H1 (cell line): ENCODE data around the gene EPN3. TPM values are rescaled to one million over a fixed set of nuclear protein-coding genes. Genes with fewer than 3 reads are reported as not detected.

Source experiments
- CTCF ChIA-PET: fragments of 300-600 bp; sonication (Branson Sonifier 250); formaldehyde crosslinking; loops from one replicate; lab custom pipeline; 2021; ENCODE audit not compliant: partially characterized antibody; lab: Charles Lee
- POLR2A ChIA-PET: fragments of 300-600 bp; sonication (Branson Sonifier 250); formaldehyde crosslinking; loops from one replicate; lab custom pipeline; 2021; ENCODE audit warnings: inconsistent platforms; ENCODE audit not compliant: partially characterized antibody; lab: Charles Lee
- DNase-seq, 2 experiments: peaks; one replicate each; pipeline versions ENCODE4 v3.0.0 to v3.0.0-alpha.2; 2010 to 2022; ENCODE audit warnings: low spot score in 2 of 2, low read depth in 1 of 2, mixed read lengths in 1 of 2
- FAIRE-seq: peaks from 2 replicates; lab custom pipeline; 2011; peaks lifted over from hg19 to GRCh38; lab: Jason Lieb, UNC
- H2AFZ ChIP-seq: 2 replicates; pipeline ENCODE4 v1.8.1; 2012; ENCODE audit warnings: low read length, inconsistent platforms
- H2AK5ac ChIP-seq: 2 replicates; pipeline ENCODE4 v1.6.1; 2013; ENCODE audit warnings: low read depth, low read length
- H2BK120ac ChIP-seq: replicated peaks from 2 replicates; pipeline ENCODE3; 2013; ENCODE audit warnings: low read depth, low read length, inconsistent platforms
- H2BK12ac ChIP-seq: 2 replicates; pipeline ENCODE4 v1.6.1; 2013; ENCODE audit warnings: low read depth, low read length
- H2BK15ac ChIP-seq: 2 replicates; pipeline ENCODE4 v1.6.1; 2013; ENCODE audit warnings: low read length
- H2BK20ac ChIP-seq: 2 replicates; pipeline ENCODE4 v1.6.1; 2013; ENCODE audit warnings: low read length
- H2BK5ac ChIP-seq: 2 replicates; pipeline ENCODE4 v1.6.1; 2013; ENCODE audit warnings: low read depth, low read length
- H3K14ac ChIP-seq: 2 replicates; pipeline ENCODE4 v1.6.1; 2013; ENCODE audit warnings: inconsistent platforms; ENCODE audit not compliant: insufficient read length
- H3K18ac ChIP-seq: 2 replicates; pipeline ENCODE4 v1.6.1; 2013; ENCODE audit warnings: low read length; ENCODE audit errors: extremely low read depth
- H3K23ac ChIP-seq: 2 replicates; pipeline ENCODE4 v1.6.1; 2013; ENCODE audit warnings: inconsistent platforms; ENCODE audit not compliant: insufficient read length
- H3K23me2 ChIP-seq: 2 replicates; pipeline ENCODE4 v1.6.1; 2013; ENCODE audit warnings: low read depth, low read length
- H3K27ac ChIP-seq: 2 replicates; pipeline ENCODE4 v1.6.1; 2011; ENCODE audit warnings: low read depth, low read length, inconsistent platforms
- H3K27me3 ChIP-seq, 4 experiments: replicated peaks in 1 of 4; 1 replicate in 1 of 4; 2 replicates in 3 of 4; pipeline versions ENCODE4 v1.6.1 to v1.8.1; 2011 to 2013; ENCODE audit warnings: low read length in 3 of 4, mild to moderate bottlenecking in 3 of 4, inconsistent platforms in 2 of 4, mixed read lengths in 2 of 4, moderate library complexity in 1 of 4; ENCODE audit not compliant: control insufficient read depth in 3 of 4, insufficient read depth in 3 of 4; ENCODE audit errors: extremely low read depth in 1 of 4
- H3K36me3 ChIP-seq, 4 experiments: 2 replicates each; pipeline versions ENCODE4 v1.6.1 to v1.8.1; 2011 to 2013; ENCODE audit warnings: mild to moderate bottlenecking in 4 of 4, low read length in 3 of 4, moderate library complexity in 2 of 4, control low read depth in 1 of 4, inconsistent platforms in 1 of 4; ENCODE audit not compliant: insufficient read depth in 4 of 4, control insufficient read depth in 2 of 4
- H3K4ac ChIP-seq: replicated peaks from 2 replicates; pipeline ENCODE3; 2013; ENCODE audit warnings: low read length, low read depth, mixed read lengths, inconsistent platforms; ENCODE audit not compliant: insufficient read length
- H3K4me1 ChIP-seq, 4 experiments: replicated peaks in 1 of 4; 1 replicate in 1 of 4; 2 replicates in 3 of 4; pipeline versions ENCODE4 v1.6.1 to v1.8.1; 2011 to 2013; ENCODE audit warnings: low read length in 3 of 4, inconsistent platforms in 2 of 4, mixed read lengths in 1 of 4; ENCODE audit not compliant: insufficient read depth in 4 of 4, control insufficient read depth in 3 of 4
- H3K4me2 ChIP-seq, 2 experiments: 2 replicates each; pipeline versions ENCODE4 v1.6.1 to v1.8.1; 2011 to 2013; ENCODE audit warnings: low read depth in 2 of 2, low read length in 2 of 2, control low read depth in 1 of 2, inconsistent platforms in 1 of 2, mild to moderate bottlenecking in 1 of 2; ENCODE audit not compliant: insufficient read depth in 1 of 2
- H3K4me3 ChIP-seq, 4 experiments: fragments of 200-600, 300-600 bp in 1 of 4; sonication (generic), shearing (Covaris generic), sonication (Bioruptor Twin) in 1 of 4; 2 replicates each; pipeline versions ENCODE4 v1.5.1 to v1.8.1; 2011 to 2016; ENCODE audit warnings: low read length in 4 of 4, low read depth in 3 of 4, control low read depth in 2 of 4, inconsistent platforms in 2 of 4, mild to moderate bottlenecking in 2 of 4, mixed read lengths in 1 of 4, moderate library complexity in 1 of 4; ENCODE audit not compliant: insufficient read depth in 2 of 4; ENCODE audit errors: extremely low read depth in 1 of 4
- H3K56ac ChIP-seq: replicated peaks from 2 replicates; pipeline ENCODE3; 2013; ENCODE audit warnings: low read depth, mild to moderate bottlenecking, mixed read lengths, low read length, inconsistent platforms; ENCODE audit not compliant: insufficient read length
- H3K79me1 ChIP-seq: 2 replicates; pipeline ENCODE4 v1.6.1; 2013; ENCODE audit warnings: low read depth, low read length, control low read depth
- H3K79me2 ChIP-seq, 2 experiments: 2 replicates each; pipeline versions ENCODE4 v1.6.1 to v1.8.1; 2012 to 2013; ENCODE audit warnings: low read length in 2 of 2, mild to moderate bottlenecking in 2 of 2, inconsistent platforms in 1 of 2; ENCODE audit not compliant: insufficient read depth in 2 of 2, control insufficient read depth in 1 of 2
- H3K9ac ChIP-seq, 4 experiments: replicated peaks in 1 of 4; 1 replicate in 1 of 4; 2 replicates in 3 of 4; pipeline versions ENCODE4 v1.6.1 to v1.8.1; 2011 to 2013; ENCODE audit warnings: low read depth in 3 of 4, low read length in 3 of 4, control low read depth in 2 of 4, mild to moderate bottlenecking in 2 of 4, moderate library complexity in 2 of 4, inconsistent platforms in 1 of 4; ENCODE audit errors: extremely low read depth in 1 of 4
- H3K9me3 ChIP-seq, 2 experiments: 2 replicates each; pipeline versions ENCODE4 v1.6.1 to v1.8.1; 2012 to 2013; ENCODE audit warnings: mild to moderate bottlenecking in 2 of 2, moderate library complexity in 2 of 2, control low read depth in 1 of 2, inconsistent platforms in 1 of 2, low read depth in 1 of 2, low read length in 1 of 2, mixed read lengths in 1 of 2; ENCODE audit not compliant: insufficient read depth in 2 of 2
- H4K20me1 ChIP-seq, 2 experiments: replicated peaks in 1 of 2; 2 replicates each; pipeline versions ENCODE3 to v1.8.1; 2011 to 2013; ENCODE audit warnings: inconsistent platforms in 2 of 2, low read length in 2 of 2, mild to moderate bottlenecking in 1 of 2; ENCODE audit not compliant: insufficient read depth in 2 of 2, control insufficient read depth in 1 of 2
- H4K5ac ChIP-seq: 2 replicates; pipeline ENCODE4 v1.6.1; 2013; ENCODE audit warnings: low read length, low read depth, mixed read lengths, inconsistent platforms; ENCODE audit not compliant: insufficient read length
- H4K8ac ChIP-seq: 2 replicates; pipeline ENCODE4 v1.8.0; 2013; ENCODE audit warnings: mild to moderate bottlenecking, moderate library complexity, low read length, inconsistent platforms; ENCODE audit not compliant: insufficient read depth; ENCODE audit errors: extremely low read depth
- H4K91ac ChIP-seq: replicated peaks from 2 replicates; pipeline ENCODE3; 2013; ENCODE audit warnings: low read length, mixed read lengths, inconsistent platforms; ENCODE audit not compliant: insufficient read length
- CHD2 ChIP-seq: IDR thresholded peaks from 2 replicates; pipeline ENCODE4 v1.6.1; 2012; ENCODE audit warnings: low read length, improper control_type of control experiment
- CREB1 ChIP-seq: IDR thresholded peaks from 2 replicates; pipeline ENCODE4 v1.6.1; 2012; ENCODE audit warnings: inconsistent platforms
- EP300 ChIP-seq, 2 experiments: IDR thresholded peaks; 1 replicate in 1 of 2; 2 replicates in 1 of 2; pipeline ENCODE4 v1.6.1; 2011 to 2012; ENCODE audit warnings: low read depth in 2 of 2, low read length in 2 of 2, mild to moderate bottlenecking in 2 of 2, borderline replicate concordance in 1 of 2, inconsistent platforms in 1 of 2, moderate library complexity in 1 of 2
- FOSL1 ChIP-seq: IDR thresholded peaks from 2 replicates; pipeline ENCODE4 v1.6.1; 2011; ENCODE audit warnings: mild to moderate bottlenecking, low read depth, low read length, moderate library complexity; ENCODE audit not compliant: insufficient read depth
- GABPA ChIP-seq: IDR thresholded peaks from 2 replicates; pipeline ENCODE4 v1.6.1; 2011; ENCODE audit warnings: mild to moderate bottlenecking, low read length, moderate library complexity, borderline replicate concordance; ENCODE audit not compliant: insufficient read depth
- JUND ChIP-seq: IDR thresholded peaks from 2 replicates; pipeline ENCODE4 v1.6.1; 2011; ENCODE audit warnings: mild to moderate bottlenecking, improper control_type of control experiment, low read length
- KDM1A ChIP-seq: fragments of 200-600, 300-600 bp; sonication (generic); IDR thresholded peaks from 2 replicates; pipeline ENCODE4 v1.7.1; 2016; ENCODE audit warnings: mild to moderate bottlenecking, low read length, borderline replicate concordance
- KDM5A ChIP-seq: fragments of 200-600 bp; IDR thresholded peaks from 2 replicates; pipeline ENCODE4 v1.7.1; 2012; ENCODE audit warnings: mild to moderate bottlenecking, low read length, inconsistent platforms, mixed read lengths
- NRF1 ChIP-seq: IDR thresholded peaks from 2 replicates; pipeline ENCODE4 v1.6.1; 2011; ENCODE audit warnings: mild to moderate bottlenecking, low read depth, low read length, improper control_type of control experiment
- RBBP5 ChIP-seq: IDR thresholded peaks from 2 replicates; pipeline ENCODE4 v1.7.1; 2012; ENCODE audit warnings: low read depth, mild to moderate bottlenecking, inconsistent platforms, low read length, moderate library complexity, borderline replicate concordance
- SAP30 ChIP-seq: fragments of 300-600 bp; sonication (generic); IDR thresholded peaks from 2 replicates; pipeline ENCODE4 v1.7.1; 2012; ENCODE audit warnings: low read length, moderate library complexity, mild to moderate bottlenecking, inconsistent platforms; ENCODE audit not compliant: insufficient read depth, insufficient replicate concordance
- WGBS, 2 experiments: shearing (Covaris generic) in 1 of 2; methylation state at CpG; one replicate each; pipeline versions ENCODE4 v1.1.6 to v1.1.7; 2013 to 2015; ENCODE audit warnings: low lambda C conversion rate in 2 of 2, mixed read lengths in 2 of 2, inconsistent platforms in 1 of 2, low coverage in 1 of 2, missing lambda C conversion rate in 1 of 2; ENCODE audit not compliant: insufficient replicate concordance in 2 of 2, insufficient coverage in 1 of 2, insufficient read length in 1 of 2; ENCODE audit errors: extremely low coverage in 1 of 2, missing lambda C conversion rate in 1 of 2; 5-methylcytosine and 5-hydroxymethylcytosine counted together
- polyA plus RNA-seq, 7 experiments: library from polyadenylated mRNA; depleted of rRNA in 3 of 7; stranded (reverse) in 5 of 7; unstranded in 2 of 7; fragments of >200 nt in 5 of 7; fragments of 200-250 nt in 2 of 7; gene quantifications; 1 replicate in 5 of 7; 2 replicates in 1 of 7; 4 replicates in 1 of 7; pipeline versions ENCODE4 v1.2.1 to v1.2.3, GENCODE V29; 2011 to 2013; ENCODE audit warnings: missing spikeins in 2 of 7, mixed read lengths in 2 of 7
- total RNA-seq: library from RNA; stranded (reverse); fragmentation: NEBNext Ultra II Directional; extraction: Animal tissue kit (Norgen Biotek cat#: 25700); gene quantifications from 2 replicates; pipeline ENCODE4 v1.2.1, GENCODE V29; 2021

Gene EPN3
- total and polyA plus RNA-seq, 2 of the 8 experiments (the other 6 are each of a cell fraction or from before 2014, with no cell fraction given): 6.7 to 7.9 TPM

- H3K23me2 ChIP-seq: no peaks in the 10 kb centered on the region
- no peak overlapping the region for H2BK20ac ChIP-seq
- CTCF ChIA-PET: interaction anchor here (1.0 to 2.1 kb wide), 3 partner anchors 10 to 204 kb away, joined by 3 to 7 read pairs (median 5); no protein-coding TSS in a partner anchor
- H3K14ac ChIP-seq: no peak overlapping the region
- no peak for TF ChIP-seq KDM1A
- TF ChIP-seq EP300 (IDR thresholded peaks at IDR 0.05; ENCODE audit: borderline replicate concordance in 1 of 2, low read depth in 2 of 2, low read length in 2 of 2): no peak
- TF ChIP-seq GABPA: no peak
- no peak for TF ChIP-seq NRF1
- TF ChIP-seq RBBP5: no peak
- TF ChIP-seq KDM5A: no peak
- no peak for TF ChIP-seq CHD2
- no peak for TF ChIP-seq JUND
- no peak for TF ChIP-seq SAP30
- no peak for TF ChIP-seq CREB1
- TF ChIP-seq FOSL1: no peak
- H2AFZ ChIP-seq: no peak overlapping the region
- H3K4me2 ChIP-seq: no peak overlapping the region
- H3K56ac ChIP-seq: no peak overlapping the region
- POLR2A ChIA-PET: no interaction called here
- H2AK5ac ChIP-seq: no peak overlapping the region
- H3K18ac ChIP-seq: no peak overlapping the region
- no peaks in the 10 kb centered on the region for H3K79me1 ChIP-seq
- H2BK15ac ChIP-seq: no peak overlapping the region
- 93% methylated on average over 1 of the region's 1 CpG; no CpG with 5 or more reads in 1 of the 2 experiments for WGBS, 2 experiments
- H2BK120ac ChIP-seq: no peak overlapping the region
- DNase-seq (no peak), FAIRE-seq (no peak)
- H3K79me2 ChIP-seq: no peaks in the 10 kb centered on the region
- no peak overlapping the region for H2BK5ac ChIP-seq
- H4K5ac ChIP-seq: no peak overlapping the region
- no peak overlapping the region for H3K4me3 ChIP-seq
- H3K36me3 ChIP-seq: no peaks in the 10 kb centered on the region
- no peak overlapping the region for H4K8ac ChIP-seq
- H2BK12ac ChIP-seq: no peak overlapping the region
- no peak overlapping the region for H4K91ac ChIP-seq
- no peaks in the 10 kb centered on the region for H3K9me3 ChIP-seq
- no peak overlapping the region for H3K9ac ChIP-seq
- no peak overlapping the region for H3K4ac ChIP-seq
- H3K27ac ChIP-seq: no peak overlapping the region
- H4K20me1 ChIP-seq: no peaks in the 10 kb centered on the region
- no peaks in the 10 kb centered on the region for H3K27me3 ChIP-seq
- no peak overlapping the region for H3K23ac ChIP-seq
- peaks cover 0 to 2% (median 0%) of the 10 kb centered on the region in 4 experiments; a peak in 2 of 7 replicates for H3K4me1 ChIP-seq
Observed at GRCh38 chr17:50491505-50491904, 41.0 kb upstream of the EPN3 start.
